ENCODE data around the gene SAMD4B. TPM values are rescaled to one million over a fixed set of nuclear protein-coding genes. Genes with fewer than 3 reads are reported as not detected.

The SAMD4B gene
- total and polyA plus RNA-seq, 2 experiments from 2014 or later, result 104 to 172 TPM

DNA sequence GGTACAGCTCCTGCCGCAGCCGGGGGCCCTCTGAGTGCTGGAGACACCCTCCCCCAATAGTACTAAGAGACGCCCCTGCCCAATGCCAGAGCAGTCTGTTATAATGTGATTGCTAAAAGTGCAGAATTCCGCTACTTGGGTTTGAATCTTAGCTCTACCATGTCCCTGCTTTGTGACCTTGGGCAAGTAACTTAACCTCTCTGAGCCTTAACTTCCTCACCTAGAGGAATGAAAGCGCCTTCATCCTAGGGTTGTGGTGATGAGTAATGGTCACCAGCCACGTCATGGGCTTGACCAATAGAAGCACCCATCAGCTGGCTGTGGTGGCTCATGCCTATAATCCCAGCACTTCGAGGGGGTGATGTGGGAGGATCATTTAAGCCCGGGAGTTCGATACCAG is 76.8 kb downstream of the SAMD4B start:
- Histone ChIP-seq H3K79me2 (replicated peaks; ENCODE audit: insufficient read depth) (peaks cover 10% of the 10 kb centered on the region), H3K27ac (ENCODE audit: low read depth) (no peak overlapping the region), H3K9me2 (ENCODE audit: insufficient read depth) (no peaks in the 10 kb centered on the region), H3K4me1 (ENCODE audit: insufficient read depth) (peaks cover 10% of the 10 kb centered on the region; the same call in 1 of the 2 replicates), H3K4me3 (no peak overlapping the region), H3K27me3 (ENCODE audit: insufficient read depth) (no peaks in the 10 kb centered on the region), H2AFZ (no peak overlapping the region), H4K20me1 (replicated peaks; ENCODE audit: insufficient read depth) (peaks cover 14% of the 10 kb centered on the region; the same call in 1 of the 2 replicates), H3K36me3 (ENCODE audit: insufficient read depth) (peaks cover 11% of the 10 kb centered on the region; the same call in 1 of the 2 replicates), H3K4me2 (no peak overlapping the region), H3F3A (replicated peaks; ENCODE audit: low read depth) (peaks cover 13% of the 10 kb centered on the region; the same call in 1 of the 2 replicates)
- no peak for ATAC-seq
- no peak overlapping the region for H3K27ac Mint-ChIP-seq
- peaks cover 13% of the 10 kb centered on the region for H3K27me3 Mint-ChIP-seq (ENCODE audit: insufficient read depth, low read depth, poor library complexity)
- no peaks in the 10 kb centered on the region; the same call in 2 of the 3 replicates for H3K9me3 Mint-ChIP-seq
- TF ChIP-seq POLR2AphosphoS5 (IDR thresholded peaks at IDR 0.05; ENCODE audit: low read depth) (no peak), EZH2phosphoT487 (IDR thresholded peaks at IDR 0.05; ENCODE audit: unreplicated experiment) (no peak), CTCF (conservative IDR thresholded peaks at IDR 0.05; ENCODE audit: low read depth in 2 of 2) (no peak), ETS1 (IDR thresholded peaks at IDR 0.05) (no peak), CREB1 (CRISPR knock-in tag; IDR thresholded peaks at IDR 0.05; ENCODE audit: low read depth) (no peak), STAT1 (IDR thresholded peaks at IDR 0.05; ENCODE audit: unreplicated experiment) (no peak), ZNF331 (CRISPR knock-in tag; IDR thresholded peaks at IDR 0.05; ENCODE audit: low read depth) (no peak), NANOG (IDR thresholded peaks at IDR 0.05; ENCODE audit: borderline replicate concordance) (no peak), EZH2 (IDR thresholded peaks at IDR 0.05; ENCODE audit: low read depth, unreplicated experiment) (no peak)
- H3K4me1 Mint-ChIP-seq, result peaks cover 15% of the 10 kb centered on the region
- peaks cover 75% of the 10 kb centered on the region for H3K36me3 Mint-ChIP-seq (ENCODE audit: low read depth)
- DNase-seq (ENCODE audit: low spot score), result no peak
- no peak overlapping the region for H3K4me3 Mint-ChIP-seq

GRCh38 chr19:39420769-39421168 is 78.5 kb downstream of the SAMD4B start:
- Histone ChIP-seq H3K4me2 (no peak overlapping the region), H3K27me3 (ENCODE audit: insufficient read depth) (no peaks in the 10 kb centered on the region), H4K20me1 (replicated peaks; ENCODE audit: insufficient read depth) (peaks cover 3% of the 10 kb centered on the region; the same call in 1 of the 2 replicates), H3K4me1 (ENCODE audit: insufficient read depth) (no peaks in the 10 kb centered on the region), H3K27ac (ENCODE audit: low read depth) (no peak overlapping the region; the same call in 1 of the 2 replicates), H3K9me2 (ENCODE audit: insufficient read depth) (no peaks in the 10 kb centered on the region), H3K79me2 (replicated peaks; ENCODE audit: insufficient read depth) (no peaks in the 10 kb centered on the region; the same call in 1 of the 2 replicates), H3K36me3 (ENCODE audit: insufficient read depth) (peaks cover 11% of the 10 kb centered on the region; the same call in 1 of the 2 replicates), H3K4me3 (no peak overlapping the region), H2AFZ (no peak overlapping the region), H3F3A (replicated peaks; ENCODE audit: low read depth) (0 out of 2 replicates have a peak, but pooled peaks cover 6% of the 10 kb centered on the region)
- H3K4me3 Mint-ChIP-seq, result no peak overlapping the region
- H3K36me3 Mint-ChIP-seq (ENCODE audit: low read depth), result peaks cover 75% of the 10 kb centered on the region
- DNase-seq (ENCODE audit: low spot score) (no peak), ATAC-seq (no peak)
- H3K27ac Mint-ChIP-seq, result no peak overlapping the region
- H3K9me3 Mint-ChIP-seq, result no peaks in the 10 kb centered on the region; the same call in 2 of the 3 replicates
- H3K4me1 Mint-ChIP-seq, result peaks cover 1% of the 10 kb centered on the region
- H3K27me3 Mint-ChIP-seq (ENCODE audit: insufficient read depth, low read depth, poor library complexity), result peaks cover 10% of the 10 kb centered on the region
- no peak for TF ChIP-seq ZNF331 (CRISPR knock-in tag; IDR thresholded peaks at IDR 0.05; ENCODE audit: low read depth)
- TF ChIP-seq CTCF (conservative IDR thresholded peaks at IDR 0.05; ENCODE audit: low read depth in 2 of 2), result no peak
- no peak for TF ChIP-seq REST (IDR thresholded peaks at IDR 0.05; ENCODE audit: unreplicated experiment)
- TF ChIP-seq POLR2AphosphoS5 (IDR thresholded peaks at IDR 0.05; ENCODE audit: low read depth), result no peak
- TF ChIP-seq EZH2 (IDR thresholded peaks at IDR 0.05; ENCODE audit: low read depth, unreplicated experiment), result no peak
- TF ChIP-seq ETS1 (IDR thresholded peaks at IDR 0.05), result no peak
- no peak for TF ChIP-seq NANOG (IDR thresholded peaks at IDR 0.05; ENCODE audit: borderline replicate concordance)

Measured in GM23338 (cell line).